Breast epithelium (tissue), 3 donors: ENCODE results near the gene C10orf95.
"Not testable (repeated sequence)": the region's sequence is repeated elsewhere in the genome, so short reads cannot be mapped to it uniquely, and the experiment has no call there.

ENCODE experiments used
- POLR2A ChIP-seq: fragments of 450-650 bp; IDR thresholded peaks from one replicate; pipeline ENCODE4 v1.6.1; 2016; ENCODE audit warnings: antibody characterized with exemption, mild to moderate bottlenecking, moderate library complexity
- POLR2AphosphoS5 ChIP-seq, 3 donors: sonication (generic); formaldehyde crosslinking; IDR thresholded peaks; one replicate each; pipeline ENCODE4 v1.6.1; 2017; ENCODE audit warnings: antibody characterized with exemption in 3 of 3
- TF ChIP-seq, protein P1 (sequence below), 3 donors: fragments of 450-650 bp; IDR thresholded peaks; one replicate each; pipeline ENCODE4 v1.5.1; 2016 to 2017; ENCODE audit warnings: antibody characterized with exemption in 3 of 3, mild to moderate bottlenecking in 3 of 3, moderate library complexity in 3 of 3

- TF ChIP-seq, protein P1, sequence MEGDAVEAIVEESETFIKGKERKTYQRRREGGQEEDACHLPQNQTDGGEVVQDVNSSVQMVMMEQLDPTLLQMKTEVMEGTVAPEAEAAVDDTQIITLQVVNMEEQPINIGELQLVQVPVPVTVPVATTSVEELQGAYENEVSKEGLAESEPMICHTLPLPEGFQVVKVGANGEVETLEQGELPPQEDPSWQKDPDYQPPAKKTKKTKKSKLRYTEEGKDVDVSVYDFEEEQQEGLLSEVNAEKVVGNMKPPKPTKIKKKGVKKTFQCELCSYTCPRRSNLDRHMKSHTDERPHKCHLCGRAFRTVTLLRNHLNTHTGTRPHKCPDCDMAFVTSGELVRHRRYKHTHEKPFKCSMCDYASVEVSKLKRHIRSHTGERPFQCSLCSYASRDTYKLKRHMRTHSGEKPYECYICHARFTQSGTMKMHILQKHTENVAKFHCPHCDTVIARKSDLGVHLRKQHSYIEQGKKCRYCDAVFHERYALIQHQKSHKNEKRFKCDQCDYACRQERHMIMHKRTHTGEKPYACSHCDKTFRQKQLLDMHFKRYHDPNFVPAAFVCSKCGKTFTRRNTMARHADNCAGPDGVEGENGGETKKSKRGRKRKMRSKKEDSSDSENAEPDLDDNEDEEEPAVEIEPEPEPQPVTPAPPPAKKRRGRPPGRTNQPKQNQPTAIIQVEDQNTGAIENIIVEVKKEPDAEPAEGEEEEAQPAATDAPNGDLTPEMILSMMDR (IDR thresholded peaks at IDR 0.05): not testable (repeated sequence)
- TF ChIP-seq POLR2A; POLR2AphosphoS5 (IDR thresholded peaks at IDR 0.05): not testable (repeated sequence)
These were observed 3.5 kb upstream of the C10orf95 start for GRCh38 chr10:102454662-102455487.
